Left renal pelvis (tissue), 4 donors: Measurements from ENCODE around the gene CACNA1I. TPM values are rescaled to one million over a fixed set of nuclear protein-coding genes. Genes with fewer than 3 reads are reported as not detected.

Experiments used
- DNase-seq, 4 donors: peaks; one replicate each; pipeline ENCODE4 v3.0.0-alpha.2; 2013; ENCODE audit warnings: low read depth in 4 of 4, low spot score in 3 of 4
- polyA plus RNA-seq, 4 donors: library from polyadenylated mRNA; unstranded; fragments of 120-200 nt; gene quantifications; one replicate each; pipeline ENCODE4 v1.2.1, GENCODE V29; 2013; ENCODE audit not compliant: insufficient read length in 4 of 4

The CACNA1I gene
- polyA plus RNA-seq, 4 donors = 0.03 to 0.15 (median 0.07) TPM

DNA sequence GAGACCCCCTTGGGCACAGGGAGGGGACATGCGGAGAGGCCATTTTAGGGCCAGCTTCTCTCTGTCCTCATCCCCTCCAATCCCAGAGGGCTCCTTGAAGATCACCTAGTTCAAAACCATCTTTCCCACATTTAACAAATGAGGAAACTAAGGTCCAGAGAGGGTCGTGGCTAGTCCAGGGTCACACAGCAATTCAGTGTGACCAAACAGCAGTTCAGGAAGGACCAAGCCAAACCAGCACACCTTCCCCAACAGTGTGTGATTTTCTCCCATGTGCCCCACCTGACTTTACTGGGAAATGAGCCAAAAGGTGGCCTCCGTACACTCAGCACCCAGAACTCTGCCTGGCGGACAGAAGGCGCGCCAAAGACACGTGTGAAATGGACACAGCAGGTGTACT is 51.3 kb downstream of the CACNA1I start:
- no peak for DNase-seq

DNA sequence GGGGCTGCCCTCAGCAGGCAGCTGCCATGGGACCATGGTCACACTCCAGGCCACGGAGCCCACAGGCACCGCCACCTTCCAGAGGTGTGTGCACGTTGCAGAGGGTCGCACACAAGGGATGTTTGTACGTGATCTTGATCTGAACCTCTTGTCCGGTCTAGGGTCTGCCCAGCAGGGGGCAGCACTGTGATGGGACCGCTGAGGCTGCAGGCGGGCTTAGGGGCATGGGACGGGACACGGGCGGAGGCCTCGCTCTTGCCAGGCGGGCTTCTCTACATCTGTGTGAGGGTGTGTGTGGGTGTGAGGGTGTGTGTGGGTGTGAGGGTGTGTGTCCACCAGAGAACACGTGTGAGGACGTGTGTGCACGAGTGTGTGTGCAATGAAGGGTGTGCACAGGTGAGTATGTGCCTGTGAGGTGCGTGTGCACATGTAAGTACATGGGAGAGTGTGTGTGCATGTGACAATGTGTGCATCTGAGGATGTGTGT is 52.4 kb downstream of the CACNA1I start:
- no peak for DNase-seq

DNA sequence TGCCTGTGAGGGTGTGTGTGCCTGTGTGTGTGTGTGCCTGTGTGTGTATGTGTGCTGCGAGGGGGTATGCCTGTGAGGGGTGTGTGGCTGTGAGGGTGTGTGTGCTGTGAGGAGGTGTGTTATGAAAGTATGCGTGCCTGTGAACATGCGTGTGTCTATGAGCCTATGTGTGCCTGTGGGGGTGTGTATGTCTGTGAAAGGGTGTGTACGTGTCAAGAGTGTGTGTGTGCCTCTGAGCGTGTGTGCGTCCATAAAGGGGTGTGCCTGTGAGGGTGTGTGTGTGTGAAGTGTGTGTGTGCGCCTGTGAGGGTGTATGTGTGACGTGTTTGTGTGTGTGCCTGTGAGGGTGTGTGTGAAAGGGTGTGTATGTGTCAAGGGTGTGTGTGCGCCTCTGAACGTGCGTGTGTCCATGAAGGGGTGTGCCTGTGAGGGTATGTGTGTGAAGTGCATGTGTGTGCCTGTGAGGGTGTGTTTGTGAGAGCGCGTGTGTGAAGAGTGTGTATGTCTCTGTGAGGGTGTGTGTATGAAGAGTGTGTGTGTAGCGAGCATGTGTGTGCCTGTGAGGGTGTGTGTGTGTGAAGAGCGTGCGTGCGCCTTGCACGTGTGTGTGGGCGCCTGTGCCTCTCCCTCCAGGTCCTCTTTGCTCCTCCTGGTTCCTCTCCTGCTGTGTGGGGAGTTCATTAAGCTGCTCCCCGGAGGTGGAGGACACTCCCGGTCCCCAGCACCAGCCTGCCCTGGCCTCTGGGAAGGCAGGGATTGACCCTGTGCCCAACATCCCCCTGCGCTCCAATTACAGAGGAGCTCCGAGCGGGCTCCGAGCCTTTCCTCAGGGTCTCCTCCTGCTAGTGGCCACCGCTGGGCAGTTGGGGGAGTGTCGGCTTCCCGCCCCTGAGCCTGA is 53.3 kb downstream of the CACNA1I start:
- DNase-seq = no peak

DNA sequence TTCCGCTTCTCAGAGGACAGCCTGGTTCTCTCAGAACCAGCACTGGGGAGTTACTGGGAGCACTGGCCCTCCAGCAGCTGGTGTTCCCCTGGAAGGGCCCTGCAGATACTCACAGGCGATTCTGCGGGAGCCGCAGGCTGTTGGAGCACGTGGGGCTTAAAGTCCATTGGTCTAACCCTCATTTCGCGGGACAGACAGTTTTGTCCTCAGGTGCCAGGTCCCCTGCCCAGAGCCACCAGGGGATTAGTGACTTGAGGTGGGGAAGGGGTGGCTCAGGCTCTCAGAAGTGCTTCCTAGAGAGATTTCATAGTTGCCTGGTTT is 53.9 kb downstream of the CACNA1I start:
- DNase-seq = no peak

DNA sequence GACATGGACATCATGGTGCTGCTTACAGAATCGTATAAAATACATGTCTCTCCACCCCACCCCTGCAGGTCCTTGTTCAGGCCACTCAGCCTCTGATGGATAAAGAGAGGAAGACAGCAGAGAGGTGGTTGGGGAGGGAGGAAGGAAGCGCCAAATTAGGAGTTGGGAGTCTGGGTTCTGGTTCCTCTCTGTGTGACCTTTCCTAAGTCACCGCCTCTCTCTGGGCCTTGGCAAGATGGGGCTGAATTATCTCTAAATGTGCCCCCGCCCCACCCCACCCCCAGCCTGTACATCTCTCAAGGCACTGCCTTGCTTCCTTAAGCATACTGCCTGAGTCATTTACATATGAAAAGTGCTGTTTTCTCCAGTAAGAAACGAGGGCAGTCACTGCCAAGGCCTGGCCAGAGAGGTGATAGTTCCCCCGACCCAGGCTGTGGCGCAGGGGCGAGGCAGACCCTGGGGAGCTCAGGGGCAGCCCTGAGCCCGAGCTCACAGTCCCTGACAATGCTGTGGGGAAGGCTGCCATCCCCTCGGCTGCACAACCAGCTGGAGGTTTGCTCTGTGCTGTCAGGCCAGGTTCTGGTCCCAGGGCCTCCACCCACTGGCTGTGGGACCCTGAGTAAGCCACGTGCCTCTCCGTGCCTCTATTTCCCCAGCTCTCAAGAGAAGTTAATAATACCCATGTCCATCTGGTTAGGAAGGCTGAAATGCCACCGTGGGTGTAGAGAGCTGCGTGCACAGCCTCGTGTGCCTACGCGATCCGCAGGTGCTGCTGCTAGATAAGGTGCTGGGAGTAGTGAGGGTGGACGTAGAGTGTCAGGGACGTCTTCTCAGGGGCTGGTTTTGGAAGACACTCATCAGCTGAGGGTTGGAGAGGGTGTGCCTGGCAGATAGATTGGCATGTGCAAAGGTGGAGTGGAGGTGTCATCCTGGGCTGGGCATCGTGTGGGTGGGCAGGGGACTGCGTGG is 55.3 kb downstream of the CACNA1I start:
- no peak for DNase-seq

DNA sequence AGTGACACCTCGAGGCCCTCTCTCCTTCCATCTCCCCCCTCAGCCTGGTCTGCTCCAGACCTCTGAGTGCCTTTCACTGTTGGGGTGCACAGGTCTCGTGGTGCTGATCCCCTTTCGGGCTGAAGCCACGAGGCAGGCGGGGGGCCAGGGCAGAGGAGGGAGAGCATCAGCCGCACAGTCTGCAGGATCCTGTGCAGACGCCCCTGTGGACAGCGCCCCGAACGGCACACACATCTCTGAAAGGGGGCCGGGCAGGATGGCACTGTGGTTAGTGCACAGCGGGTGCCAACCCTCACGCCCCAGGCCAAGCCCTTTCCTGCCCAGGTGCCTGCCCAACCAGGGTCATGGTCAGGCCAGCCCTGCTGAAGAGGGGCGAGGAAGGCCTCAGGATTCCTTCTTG is 56.7 kb downstream of the CACNA1I start:
- no peak for DNase-seq

DNA sequence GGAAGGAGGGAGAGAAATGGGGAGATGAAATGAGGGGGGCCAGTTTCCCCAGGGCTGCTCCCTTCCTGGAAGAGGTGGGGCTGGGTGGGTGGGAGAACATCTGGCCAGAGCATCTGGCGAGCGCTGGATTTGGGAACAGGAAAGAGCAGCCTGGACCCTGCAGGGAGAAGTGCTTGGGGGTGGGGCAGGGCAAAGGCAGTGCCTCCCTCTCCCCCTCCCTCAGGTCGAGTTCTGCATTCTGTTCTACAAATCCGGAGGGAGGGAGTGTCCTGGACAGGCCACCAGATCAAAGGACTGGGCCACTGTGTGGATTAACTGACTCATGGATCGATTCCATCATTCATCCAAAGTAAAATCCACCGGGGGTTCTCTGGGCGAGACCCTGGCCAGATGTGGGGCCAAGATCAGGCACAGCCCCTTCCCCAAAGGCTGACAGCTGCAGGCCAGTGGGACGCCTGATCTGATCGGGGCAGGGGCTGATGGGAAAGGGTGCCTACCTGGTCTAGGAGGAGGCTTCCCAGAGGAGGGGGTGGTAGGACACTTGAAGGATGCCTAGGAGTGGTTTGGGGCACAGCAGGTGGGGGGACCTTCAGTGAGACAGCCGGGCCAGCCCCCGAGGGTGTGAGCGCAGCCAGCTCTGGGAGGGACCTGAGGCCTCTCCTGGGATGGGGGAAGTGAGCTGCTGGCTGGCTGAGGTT is 57.5 kb downstream of the CACNA1I start:
- DNase-seq = no peak

DNA sequence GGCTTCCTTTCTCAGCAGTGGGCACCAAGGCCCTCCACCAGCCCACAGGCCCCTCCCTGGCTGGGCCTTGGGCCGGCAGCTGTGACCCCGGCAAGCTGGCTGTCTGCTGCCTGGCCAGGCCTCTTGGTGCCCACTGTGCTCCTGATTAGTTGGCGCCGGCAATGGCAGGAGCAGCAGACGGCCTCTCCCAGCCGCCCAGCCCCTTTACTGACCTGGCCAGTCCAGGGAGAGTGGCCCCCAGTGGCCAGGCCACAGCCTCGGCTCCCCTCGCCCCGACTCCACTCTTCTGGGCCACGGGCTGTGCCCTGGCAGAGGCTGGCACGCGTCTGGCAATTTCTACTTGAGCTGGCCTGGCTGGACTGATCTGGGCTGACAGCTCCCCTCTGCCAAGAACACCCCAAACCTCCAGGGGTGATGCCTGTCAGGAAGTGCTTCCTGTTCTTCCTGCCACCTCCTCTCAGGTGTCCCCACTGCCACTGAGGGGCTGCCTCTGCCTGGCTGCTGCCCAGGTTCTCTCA is 58.1 kb downstream of the CACNA1I start:
- no peak for DNase-seq

DNA sequence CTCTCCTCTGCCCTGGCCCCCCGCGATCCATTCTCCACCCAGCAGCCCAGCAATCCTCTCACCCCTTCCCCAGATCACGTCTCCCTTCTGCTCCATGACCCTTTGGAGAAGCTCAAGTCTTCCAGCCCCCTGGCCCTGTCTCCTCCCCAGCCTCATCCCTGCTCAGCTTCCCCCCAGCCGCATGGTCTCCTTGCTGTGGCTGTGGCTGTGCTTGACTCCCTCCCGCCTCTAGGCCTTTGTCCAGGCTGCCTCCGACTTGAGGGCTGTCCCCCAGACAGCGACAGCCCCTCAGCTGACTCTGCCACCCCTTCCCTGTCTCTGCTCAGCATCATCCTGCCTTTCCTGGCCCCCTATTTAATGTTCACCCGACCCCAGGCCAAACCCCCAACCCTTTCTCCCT is 59.3 kb downstream of the CACNA1I start:
- no peak for DNase-seq

DNA sequence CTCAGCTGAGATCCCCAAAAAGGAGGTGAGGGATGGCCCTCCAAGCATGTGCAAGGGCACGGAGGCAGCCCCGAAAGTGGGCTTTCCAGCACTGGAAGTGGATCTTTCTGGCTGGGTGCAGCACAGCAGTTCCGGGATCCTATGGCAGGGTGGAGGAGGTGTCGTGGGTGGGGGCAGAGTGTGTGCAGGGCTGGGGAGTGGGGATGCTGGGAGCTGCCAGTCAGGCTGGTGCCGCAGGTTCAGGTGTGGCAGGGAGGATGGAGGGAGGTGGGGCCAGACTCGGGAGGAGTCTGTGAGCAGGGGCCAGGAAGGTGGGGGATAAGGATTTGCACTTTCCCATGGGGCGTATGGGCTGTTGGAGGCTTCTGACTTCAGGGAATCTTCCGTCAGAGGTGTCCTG is 60.2 kb downstream of the CACNA1I start:
- DNase-seq = no peak

DNA sequence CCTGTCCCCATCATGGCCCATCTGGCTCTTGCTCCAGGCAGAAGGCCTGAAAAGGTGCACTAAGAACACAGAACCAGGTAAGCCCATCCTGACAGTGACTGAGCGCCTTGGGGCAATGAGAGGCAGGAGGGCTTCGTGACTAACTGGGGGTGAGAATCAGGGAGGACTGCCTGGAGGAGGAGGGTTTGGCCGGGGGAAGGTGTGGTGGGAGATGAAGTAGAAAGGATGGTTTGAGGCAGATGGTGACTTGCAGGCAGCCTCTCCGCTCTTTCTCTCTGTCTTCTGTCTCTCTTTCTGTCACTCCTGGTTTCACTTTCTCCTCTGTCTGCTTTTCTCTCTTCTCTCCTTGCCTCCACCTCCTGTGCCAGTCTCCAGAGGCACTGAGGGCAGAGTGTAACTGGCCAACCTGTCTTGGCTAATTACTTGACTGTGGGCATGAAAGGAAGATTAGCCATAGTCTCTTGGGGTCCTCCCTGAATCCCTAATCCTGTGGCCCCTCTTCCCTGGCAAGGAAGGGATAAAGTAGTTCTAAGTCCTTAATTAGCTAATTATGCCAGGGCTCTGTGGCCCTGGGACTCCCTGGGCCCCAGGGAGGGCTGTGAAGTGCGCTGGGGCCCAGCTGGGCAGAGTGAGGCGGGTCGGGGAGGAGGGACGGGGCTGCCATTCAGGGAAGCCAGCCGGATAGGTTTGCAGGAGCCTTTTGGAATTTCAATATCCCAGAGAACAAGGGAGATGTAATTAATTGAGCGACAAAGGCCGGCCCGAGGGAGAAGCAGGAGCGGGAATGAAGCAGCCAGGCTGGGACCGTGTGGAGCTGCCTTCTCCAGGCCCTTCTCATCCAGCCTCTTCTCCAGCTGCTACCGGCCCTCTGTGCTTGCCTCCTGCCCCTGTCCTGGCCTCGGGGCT is 61.1 kb downstream of the CACNA1I start:
- no peak for DNase-seq

DNA sequence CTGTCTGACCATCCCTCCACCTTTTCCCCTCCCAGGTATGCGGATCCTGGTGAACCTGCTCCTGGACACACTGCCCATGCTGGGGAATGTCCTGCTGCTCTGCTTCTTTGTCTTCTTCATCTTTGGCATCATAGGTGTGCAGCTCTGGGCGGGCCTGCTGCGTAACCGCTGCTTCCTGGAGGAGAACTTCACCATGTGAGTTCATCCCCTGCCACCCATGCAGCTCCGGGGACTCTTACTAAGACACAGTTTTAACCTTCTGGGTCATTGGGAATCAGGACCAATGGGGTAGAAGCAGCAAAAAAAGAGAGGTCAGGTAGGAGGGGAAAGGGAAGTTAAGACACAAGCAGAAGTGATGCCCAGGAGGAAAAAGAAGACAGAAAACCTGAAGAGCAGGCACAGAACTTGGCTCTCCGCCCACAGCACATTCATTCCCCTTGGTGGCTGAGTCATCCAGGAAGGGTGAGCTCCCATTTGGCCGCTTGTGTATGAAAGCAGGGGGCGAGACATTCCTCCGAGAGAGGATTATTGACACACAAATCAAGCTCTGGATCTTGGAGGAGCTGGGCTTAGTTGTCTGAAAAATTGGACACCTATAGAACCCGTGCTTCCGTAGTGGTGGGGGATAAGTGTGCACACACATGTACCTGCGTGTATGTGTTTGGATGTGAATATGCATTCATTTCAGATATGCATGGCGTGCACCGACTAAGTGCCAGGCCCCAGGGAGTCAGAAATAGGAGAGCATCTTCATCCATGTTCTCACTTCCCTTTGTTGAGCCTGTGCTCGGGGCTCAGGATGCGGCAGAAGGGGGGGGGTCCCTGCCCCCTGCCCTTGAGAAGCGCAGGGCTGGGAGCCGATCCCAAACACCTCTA is 64.2 kb downstream of the CACNA1I start:
- DNase-seq = no peak

DNA sequence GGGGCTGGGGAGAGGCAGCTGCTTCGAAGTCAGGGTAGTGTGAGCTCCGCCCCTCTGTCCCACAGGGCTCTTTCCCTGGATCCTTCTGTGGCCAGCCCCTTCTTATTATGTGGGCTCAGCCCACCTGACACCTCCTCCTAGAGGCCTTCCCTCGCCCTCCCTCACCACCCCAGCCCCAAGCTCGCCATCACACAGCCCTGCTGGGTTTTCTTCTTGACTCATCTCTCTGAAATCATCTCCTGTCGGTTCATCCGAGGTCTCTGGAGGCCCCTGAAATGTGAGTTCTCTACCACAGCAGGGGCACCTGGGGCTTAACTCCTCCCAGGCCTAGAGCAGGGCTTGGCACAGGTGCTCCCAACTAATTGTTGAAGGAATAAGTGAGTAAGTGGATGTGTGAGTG is 65.2 kb downstream of the CACNA1I start:
- no peak for DNase-seq

DNA sequence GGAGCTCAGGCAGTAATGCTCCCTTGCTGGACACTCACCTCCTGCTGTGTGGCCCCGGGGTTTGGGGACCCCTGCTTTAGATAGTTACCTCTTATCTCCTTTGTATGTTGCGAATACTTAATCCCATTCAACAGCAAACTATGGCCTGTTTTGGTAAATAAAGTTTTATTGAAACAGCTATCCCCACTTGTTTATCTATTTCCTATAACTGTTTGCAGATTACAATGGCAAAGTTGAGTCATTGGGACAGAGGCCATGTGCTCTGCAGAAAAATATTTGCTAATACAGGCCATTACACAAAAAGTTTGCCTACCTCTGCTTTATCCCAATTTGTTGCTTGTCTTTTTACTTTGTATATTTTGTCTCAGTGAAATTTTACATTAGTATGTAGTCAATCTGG is 68.4 kb downstream of the CACNA1I start:
- DNase-seq = no peak

DNA sequence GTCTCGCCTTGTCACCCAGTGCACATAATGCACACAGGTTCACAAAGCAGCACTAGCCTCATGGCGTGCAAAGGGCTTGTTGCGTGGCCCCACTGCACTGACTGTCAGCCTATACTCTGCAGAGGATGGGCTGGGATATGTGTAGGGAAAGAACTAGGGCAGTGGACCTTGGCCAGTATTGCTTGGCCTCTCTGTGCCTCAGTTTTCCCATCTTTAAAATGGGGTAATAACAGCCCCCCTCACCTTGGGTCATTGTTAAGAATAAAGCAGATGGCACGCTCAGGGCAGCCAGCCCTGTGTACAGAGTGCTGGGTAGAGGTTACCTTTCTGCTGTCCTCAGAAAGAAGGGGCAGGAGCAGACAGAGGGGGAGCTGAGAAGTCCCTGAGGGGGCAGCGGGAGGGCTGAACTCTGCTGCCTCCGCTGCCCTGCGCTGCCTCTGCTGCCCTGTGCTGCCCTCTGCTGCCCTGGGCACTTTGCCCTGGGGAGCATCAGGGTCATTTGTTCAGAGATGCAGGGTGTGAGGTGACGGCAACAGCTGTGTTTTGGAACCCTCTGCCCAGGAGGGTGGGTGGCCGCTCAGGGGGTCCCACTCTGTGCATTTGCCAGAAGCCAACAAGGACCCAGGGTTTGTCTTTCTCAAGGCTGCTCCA is 71.2 kb downstream of the CACNA1I start:
- DNase-seq = no peak

DNA sequence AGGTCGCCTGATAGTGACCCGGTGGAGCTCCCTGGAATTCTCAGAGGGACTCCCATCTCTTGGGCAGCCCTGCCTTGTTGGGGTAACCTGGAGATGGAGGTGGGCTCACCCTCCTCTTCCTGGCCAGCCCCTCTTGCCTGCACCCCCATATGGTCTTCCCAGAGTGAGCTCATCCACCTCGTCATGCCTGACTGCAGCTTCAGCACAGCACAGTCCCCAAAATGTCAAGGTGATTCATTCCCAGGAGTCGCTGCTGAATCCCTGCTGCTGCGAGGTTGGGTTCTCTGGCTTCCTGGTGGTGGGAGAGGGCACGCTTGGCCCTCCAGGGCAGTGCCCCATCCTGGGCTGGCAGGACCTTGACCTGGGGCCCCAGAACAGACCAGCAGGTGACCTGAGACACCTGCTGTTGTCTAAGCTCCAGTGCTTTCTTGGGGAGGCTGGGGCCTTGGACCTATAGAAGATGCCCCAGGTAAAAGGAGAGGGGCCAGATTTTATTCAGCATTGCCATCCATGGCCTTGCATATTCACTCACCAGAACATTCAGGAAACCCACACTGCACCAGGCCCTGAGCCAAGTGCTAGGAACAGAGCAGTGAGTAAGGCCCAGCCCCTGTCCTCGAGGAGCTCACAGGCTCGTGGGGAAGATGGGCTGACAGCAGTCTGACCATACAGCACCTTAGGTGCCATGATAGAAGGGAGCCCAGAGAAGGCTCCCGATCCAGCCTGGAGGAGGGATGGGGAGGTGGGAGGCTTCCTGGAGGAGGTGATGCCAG is 72.9 kb downstream of the CACNA1I start:
- no peak for DNase-seq

DNA sequence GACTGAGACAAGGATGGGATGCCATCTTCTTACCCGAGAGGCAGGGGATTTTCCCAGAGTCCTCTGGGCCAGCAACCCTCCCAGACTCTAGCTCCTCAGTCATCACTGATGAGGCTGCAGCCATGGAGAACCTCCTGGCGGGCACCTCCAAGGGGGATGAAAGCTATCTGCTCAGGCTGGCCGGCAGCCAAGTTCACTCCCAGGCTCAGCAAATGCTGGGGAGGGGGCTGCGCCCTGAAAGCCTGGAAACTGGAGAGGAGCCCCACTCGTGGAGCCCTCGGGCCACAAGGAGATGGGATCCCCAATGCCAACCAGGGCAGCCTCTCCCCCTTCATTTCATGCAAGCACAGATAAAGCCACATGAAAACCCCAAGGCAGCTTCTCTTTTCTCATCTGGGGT is 75.0 kb downstream of the CACNA1I start:
- no peak for DNase-seq
